HepG2 (cell line): ENCODE results near the gene CNTFR. TPM values are rescaled to one million over a fixed set of nuclear protein-coding genes. Genes with fewer than 3 reads are reported as not detected.

Experiments used
- CTCF ChIP-seq: sonication (generic); formaldehyde crosslinking; IDR thresholded peaks from 2 replicates; pipeline ENCODE4 v1.5.0; 2020; ENCODE audit warnings: mild to moderate bottlenecking, missing genetic modification reagents, moderate library complexity
- DNMT1 ChIP-seq: sonication (generic); formaldehyde crosslinking; IDR thresholded peaks from 2 replicates; pipeline ENCODE4 v1.5.1; 2020; ENCODE audit warnings: mild to moderate bottlenecking, missing genetic modification reagents
- FOSL1 ChIP-seq: sonication (generic); formaldehyde crosslinking; IDR thresholded peaks from 2 replicates; pipeline ENCODE4 v1.9.0; 2021; ENCODE audit warnings: missing genetic modification reagents, borderline replicate concordance
- HOXA9 ChIP-seq: sonication (generic); formaldehyde crosslinking; IDR thresholded peaks from 2 replicates; pipeline ENCODE4 v1.8.1; 2022; ENCODE audit warnings: missing genetic modification reagents, mild to moderate bottlenecking, moderate library complexity, borderline replicate concordance
- KLF6 ChIP-seq: IDR thresholded peaks from 2 replicates; pipeline ENCODE4 v1.8.0; 2016; ENCODE audit warnings: missing biosample characterization, missing genetic modification reagents
- MAZ ChIP-seq, 2 experiments: sonication (generic) in 1 of 2; formaldehyde crosslinking in 1 of 2; IDR thresholded peaks; 2 replicates each; pipeline versions ENCODE4 v1.5.0 to v1.6.1; 2012 to 2020; ENCODE audit warnings: low read depth in 2 of 2, mild to moderate bottlenecking in 2 of 2, borderline replicate concordance in 1 of 2, improper control_type of control experiment in 1 of 2, low read length in 1 of 2, missing genetic modification reagents in 1 of 2, moderate library complexity in 1 of 2
- NFYB ChIP-seq: sonication (generic); formaldehyde crosslinking; IDR thresholded peaks from 2 replicates; pipeline ENCODE4 v1.4.0; 2020; ENCODE audit warnings: missing genetic modification reagents
- PREB ChIP-seq: sonication (generic); formaldehyde crosslinking; IDR thresholded peaks from 2 replicates; pipeline ENCODE4 v1.4.0; 2020; ENCODE audit warnings: missing genetic modification reagents
- SNAI1 ChIP-seq: sonication (generic); formaldehyde crosslinking; IDR thresholded peaks from 2 replicates; pipeline ENCODE4 v1.5.0; 2020; ENCODE audit warnings: mild to moderate bottlenecking, missing genetic modification reagents, borderline replicate concordance
- SP2 ChIP-seq: sonication (generic); formaldehyde crosslinking; IDR thresholded peaks from 2 replicates; pipeline ENCODE4 v1.5.1; 2020; ENCODE audit warnings: mild to moderate bottlenecking, missing genetic modification reagents
- STAG1 ChIP-seq: sonication (generic); formaldehyde crosslinking; IDR thresholded peaks from 2 replicates; pipeline ENCODE4 v1.4.0; 2020; ENCODE audit warnings: missing genetic modification reagents
- TBX3 ChIP-seq: fragments of 450-650 bp; IDR thresholded peaks from 2 replicates; pipeline ENCODE4 v1.6.1; 2017; ENCODE audit warnings: antibody characterized with exemption, mild to moderate bottlenecking, inconsistent platforms, borderline replicate concordance
- THAP7 ChIP-seq: sonication (generic); formaldehyde crosslinking; IDR thresholded peaks from 2 replicates; pipeline ENCODE4 v1.8.1; 2023; ENCODE audit warnings: mild to moderate bottlenecking, missing genetic modification reagents
- TMF1 ChIP-seq: sonication (generic); formaldehyde crosslinking; IDR thresholded peaks from 2 replicates; pipeline ENCODE4 v1.8.1; 2022; ENCODE audit warnings: low read depth, missing genetic modification reagents
- ZNF274 ChIP-seq: sonication (generic); formaldehyde crosslinking; IDR thresholded peaks from 2 replicates; pipeline ENCODE4 v1.5.1; 2020; ENCODE audit warnings: mild to moderate bottlenecking, missing genetic modification reagents
- ZNF367 ChIP-seq: sonication (generic); formaldehyde crosslinking; IDR thresholded peaks from 2 replicates; pipeline ENCODE4 v1.4.0; 2020; ENCODE audit warnings: missing genetic modification reagents, borderline replicate concordance
- ZNF512B ChIP-seq: sonication (generic); formaldehyde crosslinking; IDR thresholded peaks from 2 replicates; pipeline ENCODE4 v1.5.1; 2020; ENCODE audit warnings: missing genetic modification reagents, mild to moderate bottlenecking, borderline replicate concordance
- ZNF768 ChIP-seq: sonication (generic); formaldehyde crosslinking; IDR thresholded peaks from 2 replicates; pipeline ENCODE4 v1.4.0; 2020; ENCODE audit warnings: missing genetic modification reagents
- ZNF800 ChIP-seq: sonication (generic); formaldehyde crosslinking; IDR thresholded peaks from 2 replicates; pipeline ENCODE4 v1.4.0; 2020; ENCODE audit warnings: missing genetic modification reagents
- ZUFSP ChIP-seq: sonication (generic); formaldehyde crosslinking; IDR thresholded peaks from 2 replicates; pipeline ENCODE4 v1.9.0; 2021; ENCODE audit warnings: missing genetic modification reagents, mild to moderate bottlenecking, borderline replicate concordance
- polyA plus RNA-seq, 8 experiments: library from polyadenylated mRNA; depleted of rRNA in 3 of 8; stranded (reverse) in 7 of 8; unstranded in 1 of 8; fragments of >200 nt; fragmentation: Illumina TruSeq in 4 of 8; extraction: Trizol in 4 of 8; gene quantifications; 2 replicates each; pipeline versions ENCODE4 v1.2.1 to v1.2.3, GENCODE V29; 2011 to 2016; ENCODE audit warnings: low read depth in 4 of 8, missing spikeins in 1 of 8, mixed read lengths in 1 of 8; ENCODE audit not compliant: insufficient read depth in 1 of 8
- total RNA-seq, 5 experiments: library from RNA; depleted of rRNA; stranded (reverse); fragments of >200 nt; fragmentation: Illumina TruSeq; extraction: Trizol; gene quantifications; 2 replicates each; pipeline ENCODE4 v1.2.3, GENCODE V29; 2016; ENCODE audit warnings: low read depth in 1 of 5

Gene CNTFR
- total and polyA plus RNA-seq, 2 of the 13 experiments (the other 11 are each of a cell fraction or from before 2014, with no cell fraction given) = not detected

- TF ChIP-seq ZUFSP (CRISPR knock-in tag) (no peak), DNMT1 (CRISPR knock-in tag) (no peak), PREB (CRISPR knock-in tag) (no peak), KLF6 (CRISPR knock-in tag) (no peak), THAP7 (CRISPR knock-in tag) (no peak), NFYB (no peak), CTCF (no peak), ZNF274 (CRISPR knock-in tag) (no peak), FOSL1 (no peak), SNAI1 (CRISPR knock-in tag) (no peak), ZNF512B (CRISPR knock-in tag) (no peak), TMF1 (CRISPR knock-in tag) (no peak), ZNF367 (CRISPR knock-in tag) (no peak), ZNF768 (CRISPR knock-in tag) (no peak), MAZ (IDR thresholded peaks at IDR 0.05; ENCODE audit: borderline replicate concordance, low read depth, low read length) (no peak), MAZ (CRISPR knock-in tag; IDR thresholded peaks at IDR 0.05; ENCODE audit: low read depth) (no peak), HOXA9 (CRISPR knock-in tag) (no peak), TBX3 (peak; percentile 56; the same call in 1 of the 2 replicates), ZNF800 (CRISPR knock-in tag) (no peak), SP2 (CRISPR knock-in tag) (no peak), STAG1 (no peak)
Observed at GRCh38 chr9:34544035-34544434, 45.5 kb downstream of the CNTFR start (continued).
